GM19035 (cell line): ENCODE results near the gene CRTC1.

Experiments used
- ATAC-seq: cut with Tn5 transposase; IDR thresholded peaks from one replicate; pipeline ENCODE4 v1.9.1; 2021; ENCODE audit not compliant: unreplicated experiment

CRTC1 gene

DNA sequence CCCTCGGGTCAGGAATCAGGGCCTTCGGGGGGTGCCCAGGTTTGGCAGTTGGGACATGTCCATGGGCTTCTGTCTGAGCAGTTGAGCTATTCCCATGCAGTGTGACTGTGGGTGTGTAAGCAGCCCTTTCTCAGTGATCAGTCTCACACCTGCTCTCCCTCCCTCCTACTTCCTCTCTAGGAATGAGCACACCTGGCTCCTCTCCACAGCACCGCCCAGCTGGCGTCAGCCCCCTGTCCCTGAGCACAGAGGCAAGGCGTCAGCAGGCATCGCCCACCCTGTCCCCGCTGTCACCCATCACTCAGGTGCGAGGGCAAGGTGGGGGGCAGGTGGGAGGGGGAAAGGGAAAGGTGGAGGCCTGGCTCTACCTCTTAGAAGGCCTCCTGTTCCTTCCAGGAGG lies 81.7 kb downstream of the CRTC1 start:
- no peak for ATAC-seq

DNA sequence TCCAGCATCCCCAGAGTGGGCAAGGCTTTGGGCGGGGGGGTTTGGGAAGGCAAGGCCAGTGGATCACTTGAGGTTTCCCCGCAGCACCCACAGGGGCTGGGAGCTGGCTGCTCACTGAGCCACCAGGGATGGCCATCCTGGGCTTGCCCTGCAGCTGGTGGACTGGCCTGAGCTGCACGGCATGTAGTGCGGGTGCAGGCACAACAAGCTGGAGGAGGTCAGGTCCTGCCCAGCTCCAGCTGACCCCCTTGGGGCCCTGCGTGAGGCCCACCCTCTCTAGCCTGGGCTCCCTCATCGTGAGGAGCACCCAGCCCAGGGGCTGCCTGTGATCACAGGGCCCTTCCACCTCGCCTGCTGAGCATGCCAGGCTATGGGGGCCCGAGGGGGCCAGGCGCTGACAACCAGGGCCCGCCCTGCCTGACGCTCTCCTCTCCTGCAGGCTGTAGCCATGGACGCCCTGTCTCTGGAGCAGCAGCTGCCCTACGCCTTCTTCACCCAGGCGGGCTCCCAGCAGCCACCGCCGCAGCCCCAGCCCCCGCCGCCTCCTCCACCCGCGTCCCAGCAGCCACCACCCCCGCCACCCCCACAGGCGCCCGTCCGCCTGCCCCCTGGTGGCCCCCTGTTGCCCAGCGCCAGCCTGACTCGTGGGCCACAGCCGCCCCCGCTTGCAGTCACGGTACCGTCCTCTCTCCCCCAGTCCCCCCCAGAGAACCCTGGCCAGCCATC lies 84.7 kb downstream of the CRTC1 start:
- ATAC-seq, result no peak

DNA sequence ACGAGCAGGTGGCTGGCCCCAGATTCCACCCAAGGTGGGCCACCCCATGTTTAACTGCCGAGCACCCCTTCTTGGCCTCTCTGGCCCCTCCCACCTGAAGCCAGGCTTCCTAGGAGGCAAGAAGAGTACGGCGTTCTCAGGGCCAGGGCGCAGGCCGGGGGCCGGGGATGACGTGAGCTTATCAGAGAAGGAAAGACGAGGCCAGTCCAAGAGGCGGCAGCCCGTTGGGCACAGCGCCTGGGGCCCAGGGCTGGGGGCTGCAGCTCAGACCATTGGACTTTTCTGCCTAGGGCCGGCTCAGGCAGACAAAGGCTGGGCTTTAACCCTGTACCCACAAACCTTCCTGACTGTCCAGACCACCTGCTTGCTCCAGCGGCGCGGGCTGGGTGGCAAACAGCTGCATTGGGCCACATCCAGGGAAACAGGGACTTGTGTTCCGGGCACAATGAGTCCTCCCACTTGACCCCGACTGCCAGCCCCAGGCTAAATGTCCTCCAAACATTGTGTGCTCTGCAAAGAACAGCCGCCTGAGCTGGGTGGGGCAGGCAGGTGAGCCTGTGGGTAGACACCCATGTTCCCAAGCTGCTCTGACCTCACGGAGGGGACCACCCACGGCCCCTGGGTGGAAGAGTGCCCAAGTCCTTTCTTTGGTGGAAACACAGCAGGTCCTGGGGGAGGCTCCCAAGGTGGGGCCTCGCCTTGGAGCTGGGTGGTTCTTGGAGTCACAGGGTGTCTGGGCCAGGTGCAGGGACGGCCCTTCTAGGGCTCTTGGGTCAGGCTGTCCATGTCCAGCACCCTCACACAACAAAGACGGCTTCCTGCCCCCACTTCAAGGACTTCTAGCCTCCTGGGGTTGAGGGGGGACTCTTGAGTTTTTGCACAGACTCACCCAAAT lies 85.8 kb downstream of the CRTC1 start:
- no peak for ATAC-seq

DNA sequence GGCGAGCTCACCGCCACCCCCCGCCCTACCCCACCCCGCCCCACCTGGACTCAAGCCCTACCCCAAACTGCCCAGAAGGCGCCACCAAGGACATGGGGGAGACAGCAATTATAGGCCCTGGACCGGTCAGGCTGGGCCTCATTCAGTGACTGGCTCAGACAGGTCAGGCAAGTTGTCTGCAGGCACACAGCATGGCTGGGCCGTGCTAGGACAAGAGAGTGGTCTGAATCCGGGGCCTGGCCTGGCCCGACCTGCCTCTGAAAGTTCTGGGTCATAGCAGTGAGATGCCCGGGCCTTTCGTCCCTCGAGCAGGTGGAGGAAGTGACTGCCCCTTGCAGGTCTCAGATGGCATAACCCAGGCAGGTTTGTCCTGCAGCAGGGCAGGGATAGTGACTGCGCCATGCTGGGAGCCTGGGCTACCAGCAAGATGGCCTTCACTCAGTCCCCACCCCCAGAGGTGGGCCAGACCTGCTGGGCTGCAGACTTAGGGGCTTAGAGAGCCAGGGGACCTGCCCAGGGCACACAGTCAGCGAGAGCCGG lies 86.6 kb downstream of the CRTC1 start:
- no peak for ATAC-seq

DNA sequence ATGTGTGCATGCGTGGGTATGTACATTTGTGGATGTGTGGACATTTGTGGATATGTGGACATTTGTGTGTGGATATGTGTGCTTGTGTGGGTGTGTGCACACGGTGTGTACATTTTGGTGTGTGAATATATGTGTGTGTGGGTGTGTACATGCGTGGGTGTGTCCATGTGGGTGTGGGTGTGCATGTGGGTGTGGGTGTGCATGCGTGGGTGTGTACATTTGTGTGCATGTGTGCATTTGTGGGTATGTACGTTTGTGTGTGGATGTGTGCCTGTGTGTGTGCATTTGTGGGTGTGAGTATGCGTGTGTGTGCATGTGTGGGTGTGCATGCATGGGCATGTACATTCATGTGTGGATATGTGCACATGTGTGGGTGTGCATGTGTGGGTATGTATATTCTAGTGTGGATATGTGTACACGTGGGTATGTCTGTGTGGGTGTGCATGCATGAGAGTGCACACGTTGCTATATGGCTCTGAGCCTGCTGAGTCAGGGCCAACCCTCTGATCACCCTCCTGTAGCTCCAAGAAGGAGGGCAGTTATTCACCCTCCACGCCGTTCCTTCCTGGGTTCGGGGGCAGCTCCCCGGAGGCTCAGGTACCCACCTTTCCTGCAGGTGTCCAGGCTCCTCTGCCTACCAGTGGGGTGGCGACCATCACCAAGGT lies 87.3 kb downstream of the CRTC1 start:
- ATAC-seq, result no peak

DNA sequence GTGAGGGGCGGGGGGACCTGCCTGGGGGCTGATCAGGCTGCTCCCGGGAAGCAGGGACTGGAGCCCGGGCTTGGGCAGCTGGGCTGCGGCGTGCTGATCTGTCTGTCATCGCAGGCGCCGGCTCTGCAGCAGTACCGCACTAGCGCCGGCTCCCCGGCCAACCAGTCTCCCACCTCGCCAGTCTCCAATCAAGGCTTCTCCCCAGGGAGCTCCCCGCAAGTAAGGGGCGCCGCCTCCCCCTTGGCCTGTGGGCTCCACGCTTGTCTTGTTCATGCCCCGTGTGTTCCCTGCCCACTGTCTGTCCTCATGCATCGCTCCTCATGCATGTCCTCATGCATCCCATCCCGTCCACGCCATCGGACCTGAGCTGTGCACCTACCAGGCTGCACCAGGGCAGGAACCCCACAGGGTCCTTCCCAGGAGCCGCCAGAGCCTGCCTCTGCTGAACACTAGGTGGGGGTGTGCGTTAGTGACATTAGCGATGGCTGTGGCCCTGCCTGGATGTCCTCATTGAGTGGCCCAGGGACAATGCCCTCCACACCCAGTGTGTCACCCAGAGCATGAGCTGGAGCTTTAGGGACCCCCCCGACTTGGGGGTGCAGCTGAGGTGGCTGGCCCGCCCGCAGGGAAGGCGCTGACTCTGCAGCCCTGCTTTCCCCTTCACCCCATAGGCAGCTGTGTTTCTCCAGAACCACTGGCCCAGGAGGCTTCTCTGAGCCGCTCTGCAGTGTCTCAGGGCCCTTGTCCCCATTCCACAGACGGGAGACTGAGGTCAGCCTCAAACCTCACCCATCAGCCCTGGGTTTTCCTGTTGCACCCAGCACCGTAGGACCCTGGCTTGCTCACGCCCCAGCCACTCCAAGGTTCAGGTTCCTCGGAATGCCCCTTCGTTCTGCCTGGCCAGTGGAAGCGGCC lies 88.1 kb downstream of the CRTC1 start:
- no peak for ATAC-seq

DNA sequence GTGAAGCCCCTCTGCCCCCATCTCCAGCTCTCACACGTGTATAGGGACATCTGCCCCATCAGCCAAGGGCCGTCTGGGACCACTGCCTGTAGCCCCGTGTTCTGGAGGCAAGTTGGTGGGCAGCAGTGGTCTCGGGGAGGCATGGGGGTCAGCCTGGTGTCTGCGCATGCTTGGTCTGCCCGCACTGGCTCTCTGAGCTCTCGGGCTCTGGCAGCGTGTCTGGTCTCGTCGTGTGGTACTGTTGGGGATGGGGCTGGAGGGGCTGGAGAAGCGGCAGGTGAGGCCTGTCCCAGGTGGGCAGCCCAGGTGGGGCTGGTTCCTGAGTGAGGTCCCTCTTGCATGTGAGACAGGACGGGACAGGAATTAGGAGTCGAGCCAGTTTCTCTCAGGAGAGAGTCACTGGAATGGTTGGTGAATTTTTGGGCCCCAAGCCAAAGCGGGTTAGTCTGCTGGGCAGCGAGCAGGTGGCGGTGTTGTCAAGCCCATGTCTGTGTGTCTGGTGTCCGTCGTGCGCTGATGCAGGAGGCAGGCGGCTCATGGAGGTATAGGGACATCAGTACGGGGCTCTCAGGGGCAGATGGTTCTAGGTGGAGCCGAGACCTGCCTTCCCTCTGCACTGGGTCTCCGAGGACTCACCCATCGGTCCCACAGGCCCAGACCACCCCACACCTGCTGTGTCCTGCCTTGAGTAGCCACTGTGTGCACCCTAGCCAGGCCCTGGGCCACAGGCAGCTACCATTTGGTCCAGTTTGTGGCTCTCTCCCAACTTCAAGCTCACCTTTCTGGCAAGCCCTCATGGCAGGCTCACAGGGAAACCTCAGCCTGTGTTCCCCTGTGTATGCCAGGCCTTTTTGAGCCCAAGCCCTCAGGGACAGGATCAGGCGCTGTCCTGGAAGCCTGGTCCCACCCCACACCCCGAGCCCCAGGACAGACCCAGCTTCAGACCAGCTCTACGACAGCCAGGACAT lies 89.4 kb downstream of the CRTC1 start:
- no peak for ATAC-seq

DNA sequence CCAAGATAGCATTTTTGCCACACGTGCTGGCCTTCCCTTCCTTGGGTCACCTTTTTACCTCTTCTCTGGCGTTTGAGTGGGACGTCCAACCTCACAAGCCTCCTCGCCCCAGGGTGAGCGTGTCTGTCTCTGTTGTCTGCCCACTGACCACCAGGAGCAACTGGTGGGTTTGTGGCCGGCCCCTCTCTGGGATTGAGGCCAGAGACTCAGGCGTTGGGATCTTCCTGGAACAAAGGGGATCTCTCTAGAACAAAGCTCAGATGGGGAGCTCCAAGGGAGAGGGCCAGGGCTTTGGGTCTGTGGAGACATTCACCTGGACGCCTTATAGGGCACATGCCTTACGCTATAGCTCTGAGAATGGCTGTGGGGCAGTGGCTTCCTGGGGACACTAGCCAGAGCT lies 90.2 kb downstream of the CRTC1 start:
- no peak for ATAC-seq

DNA sequence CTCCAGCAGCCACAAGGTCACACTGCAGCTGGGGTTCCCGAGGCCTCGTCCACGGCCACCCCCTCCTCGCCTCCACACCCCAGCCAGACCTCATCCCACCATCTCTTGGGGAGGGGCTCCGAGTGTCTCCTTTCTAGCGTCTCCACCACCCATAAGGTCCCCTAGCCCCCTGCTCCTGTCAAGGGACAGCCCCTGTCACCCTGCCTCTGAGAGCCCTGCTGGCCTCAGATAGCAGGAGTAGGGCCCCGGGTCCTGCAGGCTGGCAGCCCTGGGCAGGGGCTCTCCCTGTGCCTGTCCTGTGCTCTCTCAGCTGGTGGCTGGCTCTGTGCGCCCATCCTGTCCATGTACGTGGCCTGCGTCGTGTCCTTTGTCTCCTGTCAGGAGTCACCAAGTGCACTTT lies 90.6 kb downstream of the CRTC1 start:
- ATAC-seq, result no peak

DNA sequence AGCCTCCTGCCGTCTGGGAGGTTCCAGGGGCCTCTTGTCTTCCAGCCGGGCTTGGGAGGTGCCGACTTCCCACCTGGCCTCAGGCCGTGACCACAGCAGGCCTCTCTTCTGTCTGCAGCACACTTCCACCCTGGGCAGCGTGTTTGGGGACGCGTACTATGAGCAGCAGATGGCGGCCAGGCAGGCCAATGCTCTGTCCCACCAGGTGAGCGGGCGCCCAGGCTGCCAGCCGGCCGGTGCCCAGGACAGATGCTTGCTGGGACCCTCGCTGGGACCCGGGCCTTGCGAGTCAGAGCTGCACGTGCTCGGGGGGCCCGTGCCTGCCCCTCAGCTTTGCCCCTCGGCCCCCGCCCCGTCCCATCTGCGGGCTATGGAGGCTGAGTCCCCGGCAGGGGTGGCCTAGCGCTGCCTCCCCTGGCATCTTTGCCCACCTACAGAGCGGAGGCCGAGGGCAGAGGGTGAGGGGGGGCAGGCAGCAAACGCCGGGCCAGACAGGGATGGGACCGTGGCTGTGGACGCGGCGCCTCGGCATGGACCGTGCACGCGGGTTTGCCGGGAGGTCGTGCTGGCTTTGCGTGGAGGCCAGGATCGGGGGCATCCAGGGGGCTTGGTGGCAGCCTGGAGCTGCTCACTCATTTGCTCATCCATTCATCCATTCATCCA lies 91.4 kb downstream of the CRTC1 start:
- no peak for ATAC-seq

DNA sequence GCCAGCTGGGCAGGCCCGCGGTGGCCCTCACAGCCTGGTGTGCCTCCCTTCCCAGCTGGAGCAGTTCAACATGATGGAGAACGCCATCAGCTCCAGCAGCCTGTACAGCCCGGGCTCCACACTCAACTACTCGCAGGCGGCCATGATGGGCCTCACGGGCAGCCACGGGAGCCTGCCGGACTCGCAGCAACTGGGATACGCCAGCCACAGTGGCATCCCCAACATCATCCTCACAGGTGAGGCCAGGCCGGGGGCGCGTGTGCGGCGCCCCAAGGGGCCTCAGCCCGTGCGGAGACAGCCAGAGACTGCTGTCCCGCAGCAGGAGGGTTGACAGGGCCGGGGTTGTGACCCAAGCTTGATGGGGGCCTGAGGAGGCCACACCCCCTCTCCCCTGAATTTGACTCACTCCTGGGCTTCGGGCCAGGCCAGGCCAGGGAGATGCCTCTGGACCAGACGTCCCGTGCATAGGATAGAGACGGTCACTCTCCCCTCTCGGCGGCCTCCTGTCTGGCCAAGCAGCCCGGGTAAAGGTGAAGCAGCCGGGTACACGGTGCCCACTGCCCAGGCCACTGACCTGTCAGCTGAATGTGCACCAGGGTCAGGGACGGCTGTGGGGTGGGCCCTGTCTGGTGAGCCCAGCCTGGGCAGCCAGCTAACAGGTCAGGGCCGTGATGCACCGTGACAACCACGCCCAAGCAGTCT lies 92.3 kb downstream of the CRTC1 start:
- ATAC-seq, result no peak

DNA sequence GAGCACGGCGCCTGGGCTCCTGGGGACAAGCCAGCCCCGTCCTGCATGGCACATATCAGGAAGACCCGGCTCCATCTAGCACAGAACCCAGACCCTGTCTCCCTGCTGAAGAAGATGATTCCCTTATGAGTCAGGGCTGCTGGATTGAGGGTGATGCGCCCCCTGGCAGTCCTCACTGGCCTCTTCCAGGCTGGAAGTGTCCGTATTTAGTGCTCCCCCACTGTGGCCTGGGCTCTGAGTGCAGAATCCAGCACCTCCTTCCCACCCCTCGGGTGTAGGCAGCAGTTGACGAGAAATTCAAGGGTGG lies 92.8 kb downstream of the CRTC1 start:
- no peak for ATAC-seq

DNA sequence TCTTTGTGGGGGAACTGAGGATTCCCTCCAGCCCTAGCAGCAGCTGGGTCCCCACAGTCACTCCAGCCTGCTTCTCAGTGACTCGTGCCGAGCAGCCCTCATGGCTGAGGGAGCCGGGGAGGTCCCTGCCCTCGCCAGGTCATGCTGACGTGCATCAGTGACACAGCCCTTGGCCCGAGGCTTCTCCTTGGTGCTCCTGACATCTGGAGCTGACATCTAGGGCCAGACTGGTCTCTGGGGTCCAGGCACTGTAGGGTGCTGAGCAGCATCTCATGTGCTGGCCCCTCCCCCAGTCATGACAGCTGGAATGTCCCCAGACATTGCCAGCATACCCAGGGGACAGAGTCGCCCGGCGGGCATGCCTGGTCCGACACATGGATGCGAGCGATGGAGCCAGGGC lies 93.3 kb downstream of the CRTC1 start:
- ATAC-seq, result no peak

DNA sequence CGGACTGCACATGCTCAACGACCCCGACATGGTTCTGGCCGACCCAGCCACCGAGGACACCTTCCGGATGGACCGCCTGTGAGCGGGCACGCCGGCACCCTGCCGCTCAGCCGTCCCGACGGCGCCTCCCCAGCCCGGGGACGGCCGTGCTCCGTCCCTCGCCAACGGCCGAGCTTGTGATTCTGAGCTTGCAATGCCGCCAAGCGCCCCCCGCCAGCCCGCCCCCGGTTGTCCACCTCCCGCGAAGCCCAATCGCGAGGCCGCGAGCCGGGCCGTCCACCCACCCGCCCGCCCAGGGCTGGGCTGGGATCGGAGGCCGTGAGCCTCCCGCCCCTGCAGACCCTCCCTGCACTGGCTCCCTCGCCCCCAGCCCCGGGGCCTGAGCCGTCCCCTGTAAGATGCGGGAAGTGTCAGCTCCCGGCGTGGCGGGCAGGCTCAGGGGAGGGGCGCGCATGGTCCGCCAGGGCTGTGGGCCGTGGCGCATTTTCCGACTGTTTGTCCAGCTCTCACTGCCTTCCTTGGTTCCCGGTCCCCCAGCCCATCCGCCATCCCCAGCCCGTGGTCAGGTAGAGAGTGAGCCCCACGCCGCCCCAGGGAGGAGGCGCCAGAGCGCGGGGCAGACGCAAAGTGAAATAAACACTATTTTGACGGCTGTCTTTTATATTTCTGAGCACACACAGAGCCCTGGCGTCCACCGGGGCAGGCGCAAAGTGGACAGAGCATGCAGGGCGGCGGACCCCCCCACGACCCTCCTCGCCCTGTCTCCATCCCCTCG lies 94.0 kb downstream of the CRTC1 start:
- ATAC-seq, result no peak

DNA sequence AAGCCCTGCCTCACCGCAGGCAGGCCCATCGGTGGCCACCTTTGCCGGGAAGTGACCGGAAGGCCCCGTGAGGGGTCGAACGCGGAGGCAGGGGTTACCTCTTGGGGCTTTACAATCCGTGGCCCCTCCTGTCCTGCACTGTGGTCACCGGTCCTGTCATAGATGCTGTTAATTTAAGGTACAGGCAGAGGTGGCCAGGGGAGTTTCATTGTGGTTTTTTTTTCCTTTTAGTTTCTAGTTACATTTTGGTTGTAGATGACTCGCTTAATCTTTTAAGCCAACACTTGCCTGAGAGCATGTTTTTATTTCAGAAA lies 94.6 kb downstream of the CRTC1 start:
- no peak for ATAC-seq

DNA sequence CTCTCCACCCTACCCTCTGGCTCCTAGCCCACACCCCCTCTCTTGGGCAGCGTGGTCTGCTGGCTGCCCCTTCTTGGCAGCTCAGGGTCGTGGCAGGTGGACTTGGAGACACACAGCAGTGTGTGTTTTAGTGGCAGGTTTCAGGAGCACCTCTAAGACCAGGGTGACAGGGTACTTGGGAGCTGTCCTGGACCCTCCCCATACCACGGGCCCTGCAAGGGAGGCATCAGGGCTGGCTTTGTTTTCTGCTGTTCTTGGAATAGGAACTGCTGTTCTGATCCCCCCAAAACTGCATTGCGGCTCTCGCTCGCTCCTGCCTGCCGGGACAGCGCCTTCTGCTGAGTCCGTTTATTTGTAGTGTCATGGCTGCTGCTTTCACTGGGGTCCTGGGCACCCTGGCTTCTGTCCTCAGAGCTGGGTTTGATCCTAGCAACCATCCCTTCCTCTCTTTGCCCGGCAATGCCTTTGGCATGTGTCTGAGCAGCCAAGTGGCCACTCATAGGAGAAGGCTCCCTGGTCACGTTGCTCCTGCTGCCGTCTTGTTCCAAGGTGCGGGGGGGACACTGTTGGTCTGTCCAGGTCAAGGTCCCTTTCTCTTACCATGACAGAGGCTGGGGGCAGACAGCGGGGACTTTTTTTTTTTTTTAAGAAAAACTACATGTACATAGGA lies 95.5 kb downstream of the CRTC1 start:
- ATAC-seq, result no peak

DNA sequence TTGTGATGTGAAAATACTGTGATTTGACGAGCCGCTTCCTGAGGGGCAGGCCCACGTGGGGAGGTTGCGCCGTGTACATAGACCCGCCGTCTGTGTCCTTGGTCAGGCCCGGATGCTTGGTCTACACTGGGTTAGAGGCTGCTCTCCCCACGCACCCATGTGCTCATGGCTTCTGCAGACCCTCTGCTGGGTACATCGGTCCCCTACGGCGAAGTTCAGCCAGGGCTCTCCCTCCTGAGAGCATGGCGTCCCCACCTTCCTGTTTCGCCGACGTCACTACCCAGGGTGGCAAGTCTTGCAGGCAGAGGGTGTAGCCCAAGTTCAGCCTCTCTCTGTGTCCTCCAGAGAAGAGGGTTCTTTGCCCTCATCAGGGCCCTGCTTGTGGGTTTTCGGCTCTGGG lies 96.6 kb downstream of the CRTC1 start:
- no peak for ATAC-seq
